HepG2 (cell line): ENCODE results near the gene KLF12. TPM values are rescaled to one million over a fixed set of nuclear protein-coding genes. Genes with fewer than 3 reads are reported as not detected.

Experiments
- ATAC-seq: fragments of 200-7000 bp; cut with Tn5 transposase; 3 replicates; pipeline ENCODE4 v1.9.1; 2020; ENCODE audit warnings: mild to moderate bottlenecking, moderate library complexity
- BruUV-seq: library from RNA; stranded (reverse); fragments of 400-500 nt; replicated peaks from 2 replicates; lab custom pipeline; 2021; lab: Mats Ljungman, UMichigan
- CTCF ChIA-PET: fragments of 300-600 bp; formaldehyde crosslinking; extraction: SDS; loops from one replicate; lab custom pipeline; 2021; ENCODE audit warnings: low total read pairs, inconsistent platforms, low intra/inter-chr PET ratio; lab: Yijun Ruan, JAX
- POLR2A ChIA-PET: fragments of 350-600 bp; sonication (Branson Sonifier 250); formaldehyde crosslinking; loops from one replicate; lab custom pipeline; 2020; ENCODE audit warnings: antibody characterized with exemption, inconsistent platforms; lab: Yijun Ruan, JAX
- DNase-seq: peaks from one replicate; pipeline ENCODE4 v3.0.0-alpha.2; 2015; ENCODE audit warnings: low spot score
- FAIRE-seq: peaks from 3 replicates; lab custom pipeline; 2011; peaks lifted over from hg19 to GRCh38; lab: Jason Lieb, UNC
- H2AFZ ChIP-seq: one replicate; pipeline ENCODE4 v1.6.1; 2011; ENCODE audit warnings: low read length, inconsistent platforms
- H3K27ac ChIP-seq: fragments of 300-600 bp; 3 replicates; pipeline ENCODE4 v1.8.0; 2011; ENCODE audit warnings: mixed run types, mild to moderate bottlenecking, mixed read lengths, low read length, inconsistent platforms; ENCODE audit not compliant: insufficient read depth; ENCODE audit errors: extremely low read length
- H3K27me3 ChIP-seq, 2 experiments: fragments of 200-600 bp in 1 of 2; 2 replicates in 1 of 2; 3 replicates in 1 of 2; pipeline versions ENCODE4 v1.6.0 to v1.8.0; 2011; ENCODE audit warnings: low read length in 2 of 2, mild to moderate bottlenecking in 2 of 2, moderate library complexity in 2 of 2, inconsistent platforms in 1 of 2; ENCODE audit not compliant: insufficient read depth in 2 of 2, control insufficient read depth in 1 of 2
- H3K36me3 ChIP-seq, 2 experiments: fragments of 200-600 bp in 1 of 2; replicated peaks in 1 of 2; 2 replicates in 1 of 2; 3 replicates in 1 of 2; pipeline versions ENCODE4 v1.5.1 to v1.8.0; 2011; ENCODE audit warnings: low read length in 2 of 2, inconsistent platforms in 1 of 2; ENCODE audit not compliant: insufficient read depth in 2 of 2, control insufficient read depth in 1 of 2
- H3K4me1 ChIP-seq: 2 replicates; pipeline ENCODE4 v1.5.1; 2012; ENCODE audit warnings: low read length, inconsistent platforms; ENCODE audit not compliant: insufficient read depth
- H3K4me2 ChIP-seq: 2 replicates; pipeline ENCODE4 v1.6.0; 2011; ENCODE audit warnings: low read depth, low read length, inconsistent platforms
- H3K4me3 ChIP-seq, 3 experiments: fragments of 200-600 bp in 1 of 3; sonication (generic), shearing (Covaris generic) in 1 of 3; replicated peaks in 1 of 3; 2 replicates each; pipeline ENCODE4 v1.5.1; 2011 to 2016; ENCODE audit warnings: low read length in 3 of 3, inconsistent platforms in 2 of 3, low read depth in 2 of 3, mild to moderate bottlenecking in 2 of 3, control low read depth in 1 of 3, mixed read lengths in 1 of 3; ENCODE audit not compliant: insufficient read depth in 1 of 3
- H3K79me2 ChIP-seq: one replicate; pipeline ENCODE4 v1.6.1; 2011; ENCODE audit warnings: low read length, inconsistent platforms; ENCODE audit not compliant: insufficient read depth
- H3K9ac ChIP-seq: 2 replicates; pipeline ENCODE4 v1.6.0; 2011; ENCODE audit warnings: mild to moderate bottlenecking, low read depth, low read length, inconsistent platforms; ENCODE audit not compliant: insufficient read depth
- H3K9me3 ChIP-seq: 2 replicates; pipeline ENCODE4 v1.5.1; 2012; ENCODE audit warnings: mild to moderate bottlenecking, low read length
- H4K20me1 ChIP-seq: 2 replicates; pipeline ENCODE4 v1.6.0; 2011; ENCODE audit warnings: inconsistent platforms, mild to moderate bottlenecking, low read length, moderate library complexity; ENCODE audit not compliant: insufficient read depth
- HIC2 ChIP-seq: sonication (generic); formaldehyde crosslinking; IDR thresholded peaks from 2 replicates; pipeline ENCODE4 v1.9.0; 2022; ENCODE audit warnings: low read depth, missing genetic modification reagents
- IKZF1 ChIP-seq: fragments of 450-650 bp; IDR thresholded peaks from 2 replicates; pipeline ENCODE4 v1.7.1; 2016
- JARID2 ChIP-seq: sonication (generic); formaldehyde crosslinking; IDR thresholded peaks from 2 replicates; pipeline ENCODE4 v1.8.1; 2023; ENCODE audit warnings: missing genetic modification reagents, inconsistent platforms; ENCODE audit not compliant: insufficient replicate concordance
- MYNN ChIP-seq: sonication (generic); formaldehyde crosslinking; IDR thresholded peaks from 2 replicates; pipeline ENCODE4 v1.4.0; 2020; ENCODE audit warnings: mild to moderate bottlenecking, low read depth, missing genetic modification reagents
- NFYB ChIP-seq: sonication (generic); formaldehyde crosslinking; IDR thresholded peaks from 2 replicates; pipeline ENCODE4 v1.4.0; 2020; ENCODE audit warnings: missing genetic modification reagents
- PCBP2 ChIP-seq: fragments of 200-400 bp; formaldehyde crosslinking; optimal IDR thresholded peaks from 2 replicates; pipeline ENCODE3; 2018; ENCODE audit warnings: low read length, low read depth; ENCODE audit not compliant: poor library complexity, severe bottlenecking
- U2AF2 ChIP-seq: fragments of 200-400 bp; formaldehyde crosslinking; IDR thresholded peaks from 2 replicates; pipeline ENCODE4 v1.6.1; 2017; ENCODE audit warnings: low read depth, mild to moderate bottlenecking, low read length
- ZNF296 ChIP-seq: sonication (generic); formaldehyde crosslinking; conservative IDR thresholded peaks from 2 replicates; pipeline ENCODE4 v1.5.0; 2020; ENCODE audit warnings: mild to moderate bottlenecking, missing genetic modification reagents
- ZNF530 ChIP-seq: sonication (generic); formaldehyde crosslinking; IDR thresholded peaks from 2 replicates; pipeline ENCODE4 v1.5.0; 2020; ENCODE audit warnings: low read depth, mild to moderate bottlenecking, missing genetic modification reagents
- in situ Hi-C: cut with HindIII; loops from 2 replicates; pipeline ENCODE4 v1.10.0; 2017; ENCODE audit warnings: low pct_unique_long_range_greater_than_20kb; ENCODE audit not compliant: extremely low pct_ligation_motif_present
- intact Hi-C: fragments of 100-400 bp; cut with micrococcal nuclease; formaldehyde crosslinking; loops from one replicate; pipeline ENCODE4 v1.10.0; 2022; ENCODE audit not compliant: unreplicated experiment
- polyA plus RNA-seq, 8 experiments: library from polyadenylated mRNA; depleted of rRNA in 3 of 8; stranded (reverse) in 7 of 8; unstranded in 1 of 8; fragments of >200 nt; fragmentation: Illumina TruSeq in 4 of 8; extraction: Trizol in 4 of 8; gene quantifications; 2 replicates each; pipeline versions ENCODE4 v1.2.1 to v1.2.3, GENCODE V29; 2011 to 2016; ENCODE audit warnings: low read depth in 4 of 8, missing spikeins in 1 of 8, mixed read lengths in 1 of 8; ENCODE audit not compliant: insufficient read depth in 1 of 8
- total RNA-seq, 5 experiments: library from RNA; depleted of rRNA; stranded (reverse); fragments of >200 nt; fragmentation: Illumina TruSeq; extraction: Trizol; gene quantifications; 2 replicates each; pipeline ENCODE4 v1.2.3, GENCODE V29; 2016; ENCODE audit warnings: low read depth in 1 of 5
- TF ChIP-seq, protein P1 (sequence below): sonication (generic); formaldehyde crosslinking; IDR thresholded peaks from one replicate; pipeline ENCODE4 v1.5.1; 2020; ENCODE audit warnings: mild to moderate bottlenecking, missing genetic modification reagents; ENCODE audit errors: not compliant biosample characterization
- TF ChIP-seq, protein P2 (sequence below): sonication (generic); formaldehyde crosslinking; IDR thresholded peaks from 2 replicates; pipeline ENCODE4 v1.4.0; 2020; ENCODE audit warnings: missing genetic modification reagents

Gene KLF12
- total and polyA plus RNA-seq, 2 of the 13 experiments (the other 11 are each of a cell fraction or from before 2014, with no cell fraction given) = 0.66 to 1.5 TPM

DNA sequence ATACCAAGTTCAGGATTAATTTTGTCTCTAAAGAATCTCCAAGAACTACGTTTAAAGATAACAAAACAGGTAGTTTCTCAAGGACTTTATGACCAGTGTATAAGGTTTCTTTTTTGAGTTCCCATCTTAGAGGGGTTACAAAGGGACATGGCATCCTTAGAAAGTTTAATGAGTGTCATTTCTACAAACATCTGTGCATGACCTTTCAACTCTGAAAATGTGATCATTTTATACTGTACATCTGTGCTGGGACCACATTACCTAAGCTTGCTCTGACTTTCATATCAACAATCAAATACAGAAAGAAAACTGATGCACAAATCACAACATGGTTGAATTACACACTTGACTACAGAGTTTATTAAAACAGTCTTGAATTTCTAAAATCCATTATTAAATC is 37.1 kb downstream of the KLF12 start (continued):
- TF ChIP-seq HIC2 (CRISPR knock-in tag) = no peak
- no peak for TF ChIP-seq JARID2

DNA sequence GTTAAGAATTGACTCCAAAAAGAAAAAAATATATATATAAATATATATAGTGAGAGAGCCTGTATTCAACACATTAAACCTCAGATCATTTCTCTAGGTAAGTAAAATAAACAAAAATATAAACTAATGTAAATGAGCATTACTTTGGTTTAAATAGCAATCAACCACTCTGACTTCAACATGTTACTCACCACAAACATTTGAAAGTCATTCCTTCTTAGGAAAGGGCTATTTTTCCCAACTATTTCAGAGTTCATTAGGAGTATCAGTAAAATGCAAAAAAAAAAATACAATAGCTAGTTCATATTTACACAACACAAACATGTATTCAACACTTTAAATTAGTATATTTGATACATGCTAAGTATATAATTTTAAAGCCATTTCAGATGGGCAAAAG is 40.5 kb downstream of the KLF12 start:
- Histone ChIP-seq H3K27ac (no peak overlapping the region), H3K9ac (no peak overlapping the region), H3K4me1 (peaks cover 23% of the 10 kb centered on the region), H3K79me2 (no peaks in the 10 kb centered on the region), H3K4me3 (no peak overlapping the region), H4K20me1 (no peaks in the 10 kb centered on the region), H3K36me3 (no peaks in the 10 kb centered on the region), H3K4me2 (no peak overlapping the region), H3K9me3 (no peaks in the 10 kb centered on the region), H3K27me3 (no peaks in the 10 kb centered on the region), H2AFZ (no peak overlapping the region)
- no peak for FAIRE-seq
- POLR2A ChIA-PET = no interaction called here
- ATAC-seq = no peak
- DNase-seq = no peak
- intact Hi-C loops = no loop called here
- BruUV-seq = no TSS peak
- CTCF ChIA-PET = no interaction called here
- in situ Hi-C loops = no loop called here
- TF ChIP-seq ZNF296 (CRISPR knock-in tag) = no peak
- TF ChIP-seq ZNF530 (CRISPR knock-in tag) = no peak
- no peak for TF ChIP-seq U2AF2
- TF ChIP-seq NFYB (CRISPR knock-in tag) = no peak
- TF ChIP-seq PCBP2 = no peak
- no peak for TF ChIP-seq MYNN
- TF ChIP-seq, protein P1, sequence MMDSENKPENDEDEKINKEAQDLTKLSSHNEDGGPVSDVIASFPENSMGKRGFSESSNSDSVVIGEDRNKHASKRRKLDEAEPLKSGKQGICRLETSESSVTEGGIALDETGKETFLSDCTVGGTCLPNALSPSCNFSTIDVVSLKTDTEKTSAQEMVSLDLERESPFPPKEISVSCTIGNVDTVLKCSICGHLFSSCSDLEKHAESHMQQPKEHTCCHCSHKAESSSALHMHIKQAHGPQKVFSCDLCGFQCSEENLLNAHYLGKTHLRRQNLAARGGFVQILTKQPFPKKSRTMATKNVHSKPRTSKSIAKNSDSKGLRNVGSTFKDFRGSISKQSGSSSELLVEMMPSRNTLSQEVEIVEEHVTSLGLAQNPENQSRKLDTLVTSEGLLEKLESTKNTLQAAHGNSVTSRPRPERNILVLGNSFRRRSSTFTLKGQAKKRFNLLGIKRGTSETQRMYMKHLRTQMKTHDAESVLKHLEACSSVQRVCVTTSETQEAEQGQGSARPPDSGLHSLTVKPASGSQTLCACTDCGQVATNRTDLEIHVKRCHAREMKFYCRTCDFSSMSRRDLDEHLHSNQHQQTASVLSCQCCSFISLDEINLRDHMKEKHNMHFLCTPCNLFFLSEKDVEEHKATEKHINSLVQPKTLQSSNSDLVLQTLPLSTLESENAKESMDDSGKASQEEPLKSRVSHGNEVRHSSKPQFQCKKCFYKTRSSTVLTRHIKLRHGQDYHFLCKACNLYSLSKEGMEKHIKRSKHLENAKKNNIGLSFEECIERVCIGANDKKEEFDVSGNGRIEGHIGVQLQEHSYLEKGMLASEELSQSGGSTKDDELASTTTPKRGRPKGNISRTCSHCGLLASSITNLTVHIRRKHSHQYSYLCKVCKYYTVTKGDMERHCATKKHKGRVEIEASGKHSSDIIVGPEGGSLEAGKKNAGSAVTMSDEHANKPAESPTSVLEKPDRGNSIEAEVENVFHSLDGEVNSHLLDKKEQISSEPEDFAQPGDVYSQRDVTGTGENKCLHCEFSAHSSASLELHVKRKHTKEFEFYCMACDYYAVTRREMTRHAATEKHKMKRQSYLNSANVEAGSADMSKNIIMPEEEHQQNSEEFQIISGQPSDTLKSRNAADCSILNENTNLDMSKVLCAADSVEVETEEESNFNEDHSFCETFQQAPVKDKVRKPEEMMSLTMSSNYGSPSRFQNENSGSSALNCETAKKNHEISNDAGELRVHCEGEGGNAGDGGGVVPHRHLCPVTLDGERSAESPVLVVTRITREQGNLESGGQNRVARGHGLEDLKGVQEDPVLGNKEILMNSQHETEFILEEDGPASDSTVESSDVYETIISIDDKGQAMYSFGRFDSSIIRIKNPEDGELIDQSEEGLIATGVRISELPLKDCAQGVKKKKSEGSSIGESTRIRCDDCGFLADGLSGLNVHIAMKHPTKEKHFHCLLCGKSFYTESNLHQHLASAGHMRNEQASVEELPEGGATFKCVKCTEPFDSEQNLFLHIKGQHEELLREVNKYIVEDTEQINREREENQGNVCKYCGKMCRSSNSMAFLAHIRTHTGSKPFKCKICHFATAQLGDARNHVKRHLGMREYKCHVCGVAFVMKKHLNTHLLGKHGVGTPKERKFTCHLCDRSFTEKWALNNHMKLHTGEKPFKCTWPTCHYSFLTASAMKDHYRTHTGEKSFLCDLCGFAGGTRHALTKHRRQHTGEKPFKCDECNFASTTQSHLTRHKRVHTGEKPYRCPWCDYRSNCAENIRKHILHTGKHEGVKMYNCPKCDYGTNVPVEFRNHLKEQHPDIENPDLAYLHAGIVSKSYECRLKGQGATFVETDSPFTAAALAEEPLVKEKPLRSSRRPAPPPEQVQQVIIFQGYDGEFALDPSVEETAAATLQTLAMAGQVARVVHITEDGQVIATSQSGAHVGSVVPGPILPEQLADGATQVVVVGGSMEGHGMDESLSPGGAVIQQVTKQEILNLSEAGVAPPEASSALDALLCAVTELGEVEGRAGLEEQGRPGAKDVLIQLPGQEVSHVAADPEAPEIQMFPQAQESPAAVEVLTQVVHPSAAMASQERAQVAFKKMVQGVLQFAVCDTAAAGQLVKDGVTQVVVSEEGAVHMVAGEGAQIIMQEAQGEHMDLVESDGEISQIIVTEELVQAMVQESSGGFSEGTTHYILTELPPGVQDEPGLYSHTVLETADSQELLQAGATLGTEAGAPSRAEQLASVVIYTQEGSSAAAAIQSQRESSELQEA (CRISPR knock-in tag) = no peak
- TF ChIP-seq IKZF1 = no peak
- TF ChIP-seq, protein P2, sequence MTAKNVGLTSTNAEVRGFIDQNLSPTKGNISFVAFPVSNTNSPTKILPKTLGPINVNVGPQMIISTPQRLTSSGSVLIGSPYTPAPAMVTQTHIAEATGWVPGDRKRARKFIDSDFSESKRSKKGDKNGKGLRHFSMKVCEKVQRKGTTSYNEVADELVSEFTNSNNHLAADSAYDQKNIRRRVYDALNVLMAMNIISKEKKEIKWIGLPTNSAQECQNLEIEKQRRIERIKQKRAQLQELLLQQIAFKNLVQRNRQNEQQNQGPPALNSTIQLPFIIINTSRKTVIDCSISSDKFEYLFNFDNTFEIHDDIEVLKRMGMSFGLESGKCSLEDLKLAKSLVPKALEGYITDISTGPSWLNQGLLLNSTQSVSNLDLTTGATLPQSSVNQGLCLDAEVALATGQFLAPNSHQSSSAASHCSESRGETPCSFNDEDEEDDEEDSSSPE (CRISPR knock-in tag) = no peak
